Hepatocyte (in vitro differentiated cells): ENCODE measurements around the gene BCLAF1. TPM values are rescaled to one million over a fixed set of nuclear protein-coding genes. Genes with fewer than 3 reads are reported as not detected.

Experiments
- DNase-seq: peaks from one replicate; pipeline ENCODE4 v3.0.0-alpha.2; 2016; ENCODE audit warnings: low spot score
- H2AFZ ChIP-seq: fragments of 200-600 bp; sonication (generic); 2 replicates; pipeline ENCODE4 v1.6.0; 2016; ENCODE audit warnings: antibody characterized with exemption, mild to moderate bottlenecking
- H3K27ac ChIP-seq: fragments of 200-600 bp; sonication (generic); 2 replicates; pipeline ENCODE4 v1.5.1; 2016; ENCODE audit warnings: mild to moderate bottlenecking
- H3K27me3 ChIP-seq: fragments of 200-600 bp; sonication (generic); 2 replicates; pipeline ENCODE4 v1.6.1; 2016
- H3K36me3 ChIP-seq: fragments of 200-600 bp; sonication (generic); replicated peaks from 2 replicates; pipeline ENCODE4 v1.5.1; 2016; ENCODE audit warnings: low read depth; ENCODE audit not compliant: insufficient read depth
- H3K4me1 ChIP-seq: fragments of 200-600 bp; sonication (generic); 2 replicates; pipeline ENCODE4 v1.5.1; 2016; ENCODE audit warnings: mild to moderate bottlenecking, moderate library complexity; ENCODE audit not compliant: insufficient read depth
- H3K4me2 ChIP-seq: fragments of 200-600 bp; sonication (generic); 2 replicates; pipeline ENCODE4 v1.6.0; 2016
- H3K4me3 ChIP-seq: fragments of 200-600 bp; sonication (generic); 2 replicates; pipeline ENCODE4 v1.5.1; 2016; ENCODE audit warnings: mild to moderate bottlenecking
- H3K79me2 ChIP-seq: fragments of 200-600 bp; sonication (generic); 2 replicates; pipeline ENCODE4 v1.6.0; 2017; ENCODE audit warnings: mild to moderate bottlenecking
- H3K9me2 ChIP-seq: fragments of 200-600 bp; sonication (generic); replicated peaks from 2 replicates; pipeline ENCODE4 v1.6.0; 2017; ENCODE audit warnings: mild to moderate bottlenecking; ENCODE audit not compliant: insufficient read depth
- H3K9me3 ChIP-seq: fragments of 200-600 bp; sonication (generic); 2 replicates; pipeline ENCODE4 v1.5.1; 2016; ENCODE audit warnings: low read depth, mild to moderate bottlenecking
- H4K20me1 ChIP-seq: fragments of 200-600 bp; sonication (generic); 2 replicates; pipeline ENCODE4 v1.6.0; 2016; ENCODE audit warnings: mild to moderate bottlenecking; ENCODE audit not compliant: insufficient read depth, poor library complexity, severe bottlenecking
- EZH2 ChIP-seq: fragments of 200-600 bp; sonication (generic); IDR thresholded peaks from 2 replicates; pipeline ENCODE4 v1.6.1; 2016; ENCODE audit warnings: antibody characterized with exemption, mild to moderate bottlenecking, borderline replicate concordance
- EZH2phosphoT487 ChIP-seq: fragments of 200-600 bp; sonication (generic); IDR thresholded peaks from one replicate; pipeline ENCODE4 v1.6.1; 2018; ENCODE audit warnings: antibody characterized with exemption, mild to moderate bottlenecking, low read depth, moderate library complexity; ENCODE audit not compliant: unreplicated experiment, severe bottlenecking
- WGBS: methylation state at CpG from one replicate; pipeline ENCODE4 v1.1.6; 2016; ENCODE audit warnings: low lambda C conversion rate; ENCODE audit errors: missing lambda C conversion rate; 5-methylcytosine and 5-hydroxymethylcytosine counted together
- polyA plus RNA-seq: library from polyadenylated mRNA; unstranded; fragments of >200 nt; fragmentation: Nextera tagmentation; extraction: Ambion mirVana; gene quantifications from 2 replicates; pipeline ENCODE4 v1.2.1, GENCODE V29; 2016
- total RNA-seq: library from RNA; depleted of rRNA; stranded (reverse); fragments of >200 nt; gene quantifications from 2 replicates; pipeline ENCODE4 v1.2.3, GENCODE V29; 2014
- TF ChIP-seq, protein P1 (sequence below): fragments of 200-600 bp; sonication (generic); IDR thresholded peaks from 2 replicates; pipeline ENCODE4 v1.5.1; 2016; ENCODE audit warnings: antibody characterized with exemption, mild to moderate bottlenecking; ENCODE audit not compliant: poor library complexity

Gene BCLAF1
- total and polyA plus RNA-seq, 2 experiments from 2014 or later = 58.2 to 154 TPM

DNA sequence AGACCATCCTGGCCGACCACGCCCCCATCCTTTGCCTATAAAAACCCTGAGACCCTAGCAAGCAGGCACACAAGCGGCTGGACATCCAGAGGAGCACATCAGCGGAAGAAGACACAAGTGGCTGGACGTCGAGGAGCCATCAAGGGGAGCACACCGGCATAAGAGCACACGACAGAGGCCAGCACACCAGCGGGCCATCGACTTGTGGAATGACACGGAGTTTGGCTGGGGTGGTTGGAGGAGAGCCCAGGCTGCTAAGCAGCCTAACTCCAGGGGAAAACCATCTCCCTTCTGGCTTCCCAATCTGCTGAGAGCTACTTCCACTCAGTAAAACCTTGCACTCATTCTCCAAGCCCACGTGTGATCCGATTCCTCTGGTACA lies 44.8 kb upstream of the BCLAF1 start:
- H3K27ac ChIP-seq = no peak overlapping the region
- no peaks in the 10 kb centered on the region for H3K9me2 ChIP-seq
- 93% methylated on average over 13 of the region's 13 CpGs for WGBS
- H3K27me3 ChIP-seq = no peaks in the 10 kb centered on the region
- H2AFZ ChIP-seq = no peak overlapping the region
- no peak overlapping the region for H3K4me2 ChIP-seq
- no peaks in the 10 kb centered on the region for H4K20me1 ChIP-seq
- no peaks in the 10 kb centered on the region for H3K36me3 ChIP-seq
- H3K9me3 ChIP-seq = no peaks in the 10 kb centered on the region
- DNase-seq = no peak
- TF ChIP-seq, protein P1, sequence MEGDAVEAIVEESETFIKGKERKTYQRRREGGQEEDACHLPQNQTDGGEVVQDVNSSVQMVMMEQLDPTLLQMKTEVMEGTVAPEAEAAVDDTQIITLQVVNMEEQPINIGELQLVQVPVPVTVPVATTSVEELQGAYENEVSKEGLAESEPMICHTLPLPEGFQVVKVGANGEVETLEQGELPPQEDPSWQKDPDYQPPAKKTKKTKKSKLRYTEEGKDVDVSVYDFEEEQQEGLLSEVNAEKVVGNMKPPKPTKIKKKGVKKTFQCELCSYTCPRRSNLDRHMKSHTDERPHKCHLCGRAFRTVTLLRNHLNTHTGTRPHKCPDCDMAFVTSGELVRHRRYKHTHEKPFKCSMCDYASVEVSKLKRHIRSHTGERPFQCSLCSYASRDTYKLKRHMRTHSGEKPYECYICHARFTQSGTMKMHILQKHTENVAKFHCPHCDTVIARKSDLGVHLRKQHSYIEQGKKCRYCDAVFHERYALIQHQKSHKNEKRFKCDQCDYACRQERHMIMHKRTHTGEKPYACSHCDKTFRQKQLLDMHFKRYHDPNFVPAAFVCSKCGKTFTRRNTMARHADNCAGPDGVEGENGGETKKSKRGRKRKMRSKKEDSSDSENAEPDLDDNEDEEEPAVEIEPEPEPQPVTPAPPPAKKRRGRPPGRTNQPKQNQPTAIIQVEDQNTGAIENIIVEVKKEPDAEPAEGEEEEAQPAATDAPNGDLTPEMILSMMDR = no peak
- TF ChIP-seq EZH2 (no peak), EZH2phosphoT487 (no peak)
- no peak overlapping the region for H3K4me3 ChIP-seq
- no peaks in the 10 kb centered on the region for H3K4me1 ChIP-seq
- no peaks in the 10 kb centered on the region for H3K79me2 ChIP-seq

GRCh38 chr6:136333824-136334464 lies 44.3 kb upstream of the BCLAF1 start:
- H2AFZ ChIP-seq = no peak overlapping the region
- H3K4me3 ChIP-seq = no peak overlapping the region
- H3K9me2 ChIP-seq = no peaks in the 10 kb centered on the region
- H3K36me3 ChIP-seq = no peaks in the 10 kb centered on the region
- H3K27me3 ChIP-seq = no peaks in the 10 kb centered on the region
- no peak for DNase-seq
- H4K20me1 ChIP-seq = no peaks in the 10 kb centered on the region
- no peak overlapping the region for H3K4me2 ChIP-seq
- 94% methylated on average over 11 of the region's 11 CpGs for WGBS
- TF ChIP-seq EZH2 = no peak
- TF ChIP-seq, protein P1 = no peak
- no peaks in the 10 kb centered on the region for H3K79me2 ChIP-seq
- H3K9me3 ChIP-seq = no peaks in the 10 kb centered on the region
- H3K4me1 ChIP-seq = no peaks in the 10 kb centered on the region
- H3K27ac ChIP-seq = no peak overlapping the region

- H3K27me3 ChIP-seq = no peaks in the 10 kb centered on the region
- no peaks in the 10 kb centered on the region for H3K9me2 ChIP-seq
- no peaks in the 10 kb centered on the region for H4K20me1 ChIP-seq
- no peak overlapping the region for H3K4me3 ChIP-seq
- no peaks in the 10 kb centered on the region for H3K4me1 ChIP-seq
- no peak for DNase-seq
- no peak overlapping the region for H2AFZ ChIP-seq
- H3K79me2 ChIP-seq = no peaks in the 10 kb centered on the region
- WGBS = 79% methylated on average over 1 of the region's 1 CpG
- TF ChIP-seq EZH2phosphoT487 (no peak), EZH2 (no peak)
- TF ChIP-seq, protein P1 = no peak
- no peaks in the 10 kb centered on the region for H3K36me3 ChIP-seq
- no peaks in the 10 kb centered on the region for H3K9me3 ChIP-seq
- no peak overlapping the region for H3K4me2 ChIP-seq
- no peak overlapping the region for H3K27ac ChIP-seq
These were observed 41.8 kb upstream of the BCLAF1 start for GRCh38 chr6:136331461-136331860.
